Tibial nerve (tissue), 4 donors: Measurements from ENCODE around the gene CD226. TPM values are rescaled to one million over a fixed set of nuclear protein-coding genes. Genes with fewer than 3 reads are reported as not detected.
"Not testable (repeated sequence)": the region's sequence is repeated elsewhere in the genome, so short reads cannot be mapped to it uniquely, and the experiment has no call there.

Experiments
- DNase-seq, 2 donors: peaks; one replicate each; pipeline ENCODE4 v3.0.0-alpha.2; 2019; ENCODE audit warnings: low spot score in 2 of 2
- H3K27ac ChIP-seq, 4 donors: fragments of 200-600 bp; sonication (generic) in 3 of 4; one replicate each; pipeline ENCODE4 v1.5.1; 2017 to 2019; ENCODE audit warnings: mild to moderate bottlenecking in 1 of 4
- H3K27me3 ChIP-seq, 2 donors: fragments of 200-600 bp; sonication (generic) in 1 of 2; one replicate each; pipeline versions ENCODE4 v1.5.1 to v1.6.0; 2017 to 2019
- H3K36me3 ChIP-seq, 3 donors: fragments of 200-600 bp; sonication (generic); one replicate each; pipeline ENCODE4 v1.5.1; 2018 to 2019
- H3K4me1 ChIP-seq, 4 donors: fragments of 200-600 bp; sonication (generic) in 3 of 4; one replicate each; pipeline ENCODE4 v1.5.1; 2017 to 2019
- H3K4me3 ChIP-seq, 4 donors: fragments of 200-600 bp; sonication (generic) in 3 of 4; one replicate each; pipeline ENCODE4 v1.5.1; 2017 to 2019; ENCODE audit warnings: mild to moderate bottlenecking in 1 of 4, moderate library complexity in 1 of 4
- H3K9me3 ChIP-seq, 4 donors: fragments of 200-600 bp; sonication (generic) in 3 of 4; one replicate each; pipeline ENCODE4 v1.5.1; 2017 to 2019
- CTCF ChIP-seq, 5 experiments: fragments of 200-600 bp in 3 of 5; fragments of 450-650 bp in 2 of 5; sonication (generic) in 3 of 5; IDR thresholded peaks; one replicate each; pipeline ENCODE4 v1.5.1; 2016 to 2019; ENCODE audit warnings: antibody characterized with exemption in 5 of 5, mild to moderate bottlenecking in 3 of 5, moderate library complexity in 2 of 5
- EP300 ChIP-seq, 2 donors: sonication (generic); formaldehyde crosslinking; IDR thresholded peaks; one replicate each; pipeline ENCODE4 v1.6.1; 2017; ENCODE audit warnings: antibody characterized with exemption in 2 of 2, mild to moderate bottlenecking in 1 of 2
- POLR2A ChIP-seq, 2 donors: fragments of 450-650 bp; IDR thresholded peaks; one replicate each; pipeline ENCODE4 v1.6.1; 2017; ENCODE audit warnings: antibody characterized with exemption in 2 of 2, mild to moderate bottlenecking in 2 of 2, moderate library complexity in 2 of 2
- WGBS, 2 donors: methylation state at CpG; one replicate each; pipeline ENCODE4 v1.1.5; 2018; 5-methylcytosine and 5-hydroxymethylcytosine counted together
- total RNA-seq, 4 donors: library from RNA; depleted of rRNA; stranded (reverse); fragments of >200 nt; gene quantifications; one replicate each; pipeline ENCODE4 v1.1.0, GENCODE V29; 2016

The CD226 gene
- total RNA-seq, 4 donors from 2014 or later, result 0.39 to 1.1 (median 0.72) TPM

DNA sequence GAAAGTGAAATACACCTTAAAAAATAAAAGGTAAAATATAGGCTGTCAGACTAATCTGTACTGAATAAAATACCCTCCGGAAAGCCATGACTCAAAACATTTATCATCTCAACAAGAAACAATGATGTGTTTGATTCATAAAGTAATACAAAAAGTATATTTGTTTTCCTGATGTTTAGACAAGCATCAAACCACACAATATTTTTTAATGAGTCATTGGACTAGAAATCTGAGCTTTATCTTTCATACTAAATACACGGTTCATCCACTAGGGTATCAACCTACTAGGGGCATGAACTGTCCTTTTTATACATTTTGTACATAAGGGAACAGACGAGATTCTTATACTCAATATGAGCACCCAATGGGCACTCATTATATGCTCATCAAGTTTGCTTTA lies 31.3 kb downstream of the CD226 start:
- TF ChIP-seq CTCF (IDR thresholded peaks at IDR 0.05) (no peak), EP300 (IDR thresholded peaks at IDR 0.05) (no peak), POLR2A (IDR thresholded peaks at IDR 0.05) (no peak)
- Histone ChIP-seq H3K27me3 (no peaks in the 10 kb centered on the region), H3K36me3 (no peaks in the 10 kb centered on the region), H3K9me3 (no peaks in the 10 kb centered on the region), H3K4me1 (no peaks in the 10 kb centered on the region), H3K4me3 (no peak overlapping the region), H3K27ac (no peak overlapping the region)
- 50 to 56% methylated on average over 3 of the region's 3 CpGs for WGBS, 2 donors
- no peak for DNase-seq

GRCh38 chr18:69908838-69909237 lies 38.8 kb downstream of the CD226 start:
- no peaks in the 10 kb centered on the region for H3K4me1 ChIP-seq
- no peak overlapping the region for H3K27ac ChIP-seq
- no peaks in the 10 kb centered on the region for H3K9me3 ChIP-seq
- TF ChIP-seq POLR2A (IDR thresholded peaks at IDR 0.05), result no peak
- TF ChIP-seq EP300 (IDR thresholded peaks at IDR 0.05), result no peak
- TF ChIP-seq CTCF (IDR thresholded peaks at IDR 0.05), result no peak
- no peak for DNase-seq
- H3K27me3 ChIP-seq, result no peaks in the 10 kb centered on the region
- peaks cover 0 to 8% (median 0%) of the 10 kb centered on the region in 3 donors for H3K36me3 ChIP-seq
- H3K4me3 ChIP-seq, result no peak overlapping the region

DNA sequence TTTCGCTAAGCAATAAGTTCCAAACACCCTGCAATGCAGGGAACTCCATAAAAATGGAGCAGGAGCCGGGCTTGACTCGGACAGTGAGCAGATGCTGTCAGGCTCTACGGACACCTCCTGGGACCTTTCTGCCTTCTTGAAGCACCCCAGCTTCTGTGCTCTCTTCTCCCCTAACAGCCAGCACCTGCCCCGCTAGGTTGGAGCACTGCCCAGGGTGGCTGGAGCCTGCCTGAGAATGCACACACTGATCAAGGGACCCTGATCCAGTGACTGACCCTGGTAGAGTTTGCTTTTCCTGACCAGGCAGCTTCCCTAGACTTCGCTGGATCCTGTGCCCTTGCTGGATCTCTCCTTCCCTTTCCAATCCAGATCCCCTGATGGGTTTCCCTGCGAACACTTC lies 40.9 kb downstream of the CD226 start:
- H3K27me3 ChIP-seq, result no peaks in the 10 kb centered on the region
- no peaks in the 10 kb centered on the region for H3K4me1 ChIP-seq
- TF ChIP-seq POLR2A (IDR thresholded peaks at IDR 0.05) (no peak), EP300 (IDR thresholded peaks at IDR 0.05) (no peak), CTCF (IDR thresholded peaks at IDR 0.05) (no peak)
- no peaks in the 10 kb centered on the region for H3K9me3 ChIP-seq
- H3K4me3 ChIP-seq, result no peak overlapping the region
- H3K27ac ChIP-seq, result no peak overlapping the region
- no peak for DNase-seq
- H3K36me3 ChIP-seq, result peaks cover 0 to 8% (median 0%) of the 10 kb centered on the region in 3 donors
- 95% methylated on average over 7 of the region's 7 CpGs for WGBS, 2 donors

DNA sequence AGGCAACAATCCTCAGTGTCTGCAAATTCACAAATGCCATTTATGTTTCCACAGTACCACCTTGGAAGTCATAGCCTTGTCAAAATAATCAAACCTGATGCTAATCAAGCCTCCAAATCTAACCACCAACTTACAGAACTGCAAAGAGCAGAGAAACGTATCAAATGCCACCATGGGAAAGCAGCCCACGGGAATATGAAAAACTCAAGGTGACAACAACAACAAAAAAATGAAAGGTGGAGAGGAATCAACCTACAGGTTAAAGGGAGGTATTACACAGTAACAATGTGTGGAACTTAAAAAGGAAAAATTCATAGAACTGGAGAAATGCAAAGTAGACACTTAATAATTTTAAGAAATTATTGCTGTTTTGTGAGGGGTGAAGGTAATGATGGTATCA lies 46.7 kb downstream of the CD226 start:
- Histone ChIP-seq H3K4me1 (no peaks in the 10 kb centered on the region), H3K27ac (no peak overlapping the region), H3K4me3 (no peak overlapping the region), H3K27me3 (no peaks in the 10 kb centered on the region), H3K36me3 (peaks cover 0 to under 1% (median 0%) of the 10 kb centered on the region in 3 donors), H3K9me3 (no peaks in the 10 kb centered on the region)
- DNase-seq, result no peak
- TF ChIP-seq CTCF (IDR thresholded peaks at IDR 0.05) (no peak), POLR2A (IDR thresholded peaks at IDR 0.05) (no peak)
- WGBS, 2 donors, result 88 to 91% methylated on average over 2 of the region's 2 CpGs

- not testable (repeated sequence) for H3K4me3 ChIP-seq, H3K4me1 ChIP-seq, H3K27ac ChIP-seq, DNase-seq, H3K27me3 ChIP-seq, H3K9me3 ChIP-seq
- WGBS, 2 donors, result 94 to 95% methylated on average over 4 of the region's 4 CpGs
- H3K36me3 ChIP-seq, result peaks cover 0 to 14% (median 0%) of the 10 kb centered on the region in 3 donors
Observed at GRCh38 chr18:69899154-69899923, 48.3 kb downstream of the CD226 start.
